H9 (cell line): ENCODE results near the gene ZFAND5. TPM values are rescaled to one million over a fixed set of nuclear protein-coding genes. Genes with fewer than 3 reads are reported as not detected.

Source experiments
- DNase-seq: peaks from one replicate; pipeline ENCODE4 v3.0.0-alpha.2; 2017
- H2AFZ ChIP-seq: one replicate; pipeline ENCODE4 v1.6.1; 2013; ENCODE audit warnings: mild to moderate bottlenecking, low read length, control low read depth, moderate library complexity
- H2AK5ac ChIP-seq: 2 replicates; pipeline ENCODE4 v1.6.1; 2013; ENCODE audit warnings: low read length, control low read depth, mixed read lengths; ENCODE audit not compliant: insufficient read length
- H2BK120ac ChIP-seq: one replicate; pipeline ENCODE4 v1.6.1; 2013; ENCODE audit warnings: low read depth, mild to moderate bottlenecking, low read length, control low read depth, inconsistent platforms; ENCODE audit not compliant: poor library complexity, severe bottlenecking
- H2BK12ac ChIP-seq: 2 replicates; pipeline ENCODE4 v1.6.1; 2013; ENCODE audit warnings: low read length, control low read depth, mixed read lengths, low read depth; ENCODE audit not compliant: insufficient read length
- H2BK15ac ChIP-seq: 2 replicates; pipeline ENCODE4 v1.6.1; 2013; ENCODE audit warnings: low read depth, low read length, control low read depth
- H2BK20ac ChIP-seq: one replicate; pipeline ENCODE4 v1.6.1; 2013; ENCODE audit warnings: low read depth, mild to moderate bottlenecking, low read length, control low read depth, inconsistent platforms; ENCODE audit not compliant: poor library complexity, severe bottlenecking
- H2BK5ac ChIP-seq: 2 replicates; pipeline ENCODE4 v1.6.1; 2013; ENCODE audit warnings: low read length, control low read depth, mixed read lengths; ENCODE audit not compliant: insufficient read length
- H3K14ac ChIP-seq: 2 replicates; pipeline ENCODE4 v1.6.1; 2013; ENCODE audit warnings: low read length, control low read depth; ENCODE audit not compliant: insufficient read depth
- H3K18ac ChIP-seq: 2 replicates; pipeline ENCODE4 v1.6.1; 2013; ENCODE audit warnings: low read depth, mild to moderate bottlenecking, mixed read lengths, low read length, control low read depth; ENCODE audit not compliant: insufficient read length
- H3K23ac ChIP-seq: 2 replicates; pipeline ENCODE4 v1.6.1; 2013; ENCODE audit warnings: low read length, control low read depth, mixed read lengths, low read depth; ENCODE audit not compliant: insufficient read length
- H3K23me2 ChIP-seq: 2 replicates; pipeline ENCODE4 v1.6.1; 2013; ENCODE audit warnings: low read depth, mild to moderate bottlenecking, mixed read lengths, low read length, control low read depth; ENCODE audit not compliant: insufficient read length, poor library complexity, severe bottlenecking
- H3K27ac ChIP-seq: 2 replicates; pipeline ENCODE4 v1.5.1; 2013; ENCODE audit warnings: low read length, control low read depth, mixed read lengths, low read depth; ENCODE audit not compliant: insufficient read length
- H3K27me3 ChIP-seq: 2 replicates; pipeline ENCODE4 v1.6.1; 2013; ENCODE audit warnings: low read length, control low read depth, inconsistent platforms; ENCODE audit not compliant: insufficient read depth
- H3K4ac ChIP-seq: 2 replicates; pipeline ENCODE4 v1.6.1; 2013; ENCODE audit warnings: low read depth, mild to moderate bottlenecking, control low read depth, inconsistent platforms, low read length, moderate library complexity
- H3K4me1 ChIP-seq: 2 replicates; pipeline ENCODE4 v1.6.1; 2013; ENCODE audit warnings: low read length, control low read depth, inconsistent platforms; ENCODE audit not compliant: insufficient read depth
- H3K4me2 ChIP-seq: 2 replicates; pipeline ENCODE4 v1.6.1; 2013; ENCODE audit warnings: low read length, control low read depth, mixed read lengths; ENCODE audit not compliant: insufficient read length, insufficient read depth
- H3K56ac ChIP-seq: 2 replicates; pipeline ENCODE4 v1.6.1; 2013; ENCODE audit warnings: low read depth, mild to moderate bottlenecking, mixed read lengths, low read length, control low read depth; ENCODE audit not compliant: insufficient read length
- H3K79me1 ChIP-seq: 2 replicates; pipeline ENCODE4 v1.6.1; 2013; ENCODE audit warnings: low read depth, mild to moderate bottlenecking, moderate library complexity, low read length, control low read depth, inconsistent platforms; ENCODE audit not compliant: insufficient read depth, poor library complexity, severe bottlenecking
- H3K79me2 ChIP-seq: 2 replicates; pipeline ENCODE4 v1.6.1; 2013; ENCODE audit warnings: low read length, control low read depth, inconsistent platforms; ENCODE audit not compliant: insufficient read depth
- H3K9ac ChIP-seq: 2 replicates; pipeline ENCODE4 v1.6.1; 2013; ENCODE audit warnings: low read length, control low read depth, mixed read lengths; ENCODE audit not compliant: insufficient read length; ENCODE audit errors: extremely low read depth
- H3K9me3 ChIP-seq: one replicate; pipeline ENCODE4 v1.6.1; 2013; ENCODE audit warnings: low read depth, low read length, inconsistent platforms; ENCODE audit not compliant: control insufficient read depth
- H3T11ph ChIP-seq: one replicate; pipeline ENCODE4 v1.6.1; 2013; ENCODE audit warnings: mild to moderate bottlenecking, low read length, control low read depth, inconsistent platforms
- H4K20me1 ChIP-seq: one replicate; pipeline ENCODE4 v1.6.1; 2013; ENCODE audit not compliant: control insufficient read depth, insufficient read length, insufficient read depth
- H4K5ac ChIP-seq: 2 replicates; pipeline ENCODE4 v1.6.1; 2013; ENCODE audit warnings: low read depth, mild to moderate bottlenecking, mixed read lengths, low read length, control low read depth; ENCODE audit not compliant: insufficient read length
- H4K8ac ChIP-seq: replicated peaks from 2 replicates; pipeline ENCODE4 v1.6.1; 2013; ENCODE audit warnings: low read length, control low read depth, mixed read lengths, low read depth; ENCODE audit not compliant: insufficient read length
- H4K91ac ChIP-seq: 2 replicates; pipeline ENCODE4 v1.6.1; 2013; ENCODE audit warnings: low read depth, mild to moderate bottlenecking, moderate library complexity, mixed read lengths, low read length, control low read depth; ENCODE audit not compliant: insufficient read length
- H3K27ac Mint-ChIP-seq, 3 experiments: 2 replicates in 2 of 3; 3 replicates in 1 of 3; pipeline ENCODE4 v1.8.0; 2020 to 2021; ENCODE audit warnings: mixed read lengths in 3 of 3, mild to moderate bottlenecking in 1 of 3, moderate library complexity in 1 of 3
- H3K27me3 Mint-ChIP-seq: 2 replicates; pipeline ENCODE4 v1.8.0; 2021; ENCODE audit warnings: low read depth, mild to moderate bottlenecking, moderate library complexity, mixed read lengths
- H3K36me3 Mint-ChIP-seq, 3 experiments: 2 replicates in 2 of 3; 3 replicates in 1 of 3; pipeline ENCODE4 v1.8.0; 2020 to 2021; ENCODE audit warnings: low read depth in 3 of 3, mixed read lengths in 3 of 3; ENCODE audit not compliant: insufficient read depth in 1 of 3
- H3K4me1 Mint-ChIP-seq, 2 experiments: 2 replicates each; pipeline ENCODE4 v1.8.0; 2020; ENCODE audit warnings: mixed read lengths in 2 of 2
- H3K4me3 Mint-ChIP-seq, 2 experiments: 2 replicates in 1 of 2; 3 replicates in 1 of 2; pipeline ENCODE4 v1.8.0; 2020 to 2021; ENCODE audit warnings: mild to moderate bottlenecking in 2 of 2, mixed read lengths in 2 of 2, moderate library complexity in 1 of 2
- H3K9me3 Mint-ChIP-seq, 2 experiments: 2 replicates in 1 of 2; 3 replicates in 1 of 2; pipeline ENCODE4 v1.8.0; 2020; ENCODE audit warnings: mild to moderate bottlenecking in 2 of 2, mixed read lengths in 2 of 2, moderate library complexity in 1 of 2
- CTCF ChIP-seq: fragments of 200-600 bp; sonication (generic); conservative IDR thresholded peaks from 3 replicates; pipeline ENCODE4 v1.8.0; 2021; ENCODE audit warnings: antibody characterized with exemption, mild to moderate bottlenecking
- WGBS: extraction: QIAGEN DNeasy Blood & Tissue Kit; methylation state at CpG from one replicate; pipeline ENCODE4 v1.1.7; 2013; ENCODE audit warnings: missing lambda C conversion rate, low lambda C conversion rate, mixed read lengths; ENCODE audit not compliant: insufficient read length; ENCODE audit errors: extremely low coverage; 5-methylcytosine and 5-hydroxymethylcytosine counted together
- total RNA-seq: library from RNA; stranded (reverse); gene quantifications from 2 replicates; pipeline ENCODE4 v1.2.1, GENCODE V29; 2021

The ZFAND5 gene
- total RNA-seq, 1 experiment from 2014 or later: 304 TPM

- Histone ChIP-seq H2AK5ac (no peak overlapping the region), H3K23ac (no peak overlapping the region), H3K23me2 (no peaks in the 10 kb centered on the region), H3K27ac (no peak overlapping the region), H4K5ac (no peak overlapping the region), H4K20me1 (no peaks in the 10 kb centered on the region), H2BK15ac (no peak overlapping the region), H3K56ac (no peak overlapping the region), H3K14ac (no peak overlapping the region), H2BK5ac (no peak overlapping the region), H3K4me2 (no peak overlapping the region), H3T11ph (no peak overlapping the region), H3K79me2 (no peaks in the 10 kb centered on the region), H3K18ac (no peak overlapping the region), H3K9ac (no peak overlapping the region), H2BK20ac (no peak overlapping the region), H2AFZ (no peak overlapping the region), H3K79me1 (no peaks in the 10 kb centered on the region), H3K27me3 (no peaks in the 10 kb centered on the region), H2BK12ac (no peak overlapping the region), H4K91ac (no peak overlapping the region), H3K4me1 (no peaks in the 10 kb centered on the region), H4K8ac (no peak overlapping the region), H3K4ac (no peak overlapping the region), H3K9me3 (no peaks in the 10 kb centered on the region), H2BK120ac (no peak overlapping the region)
- Mint-ChIP-seq H3K27ac (no peak overlapping the region), H3K9me3 (peaks cover 2 to 7% of the 10 kb centered on the region in 2 experiments; a peak in 2 of 5 replicates), H3K27me3 (no peaks in the 10 kb centered on the region), H3K4me1 (peaks cover 15 to 16% of the 10 kb centered on the region in 2 experiments), H3K4me3 (no peak overlapping the region), H3K36me3 (peaks cover 0 to 10% (median 2%) of the 10 kb centered on the region in 3 experiments; a peak in 3 of 7 replicates)
- TF ChIP-seq CTCF: no peak
- DNase-seq: no peak
- no CpG with 5 or more reads among the region's 2 CpGs for WGBS
These were observed 29.1 kb upstream of the ZFAND5 start for GRCh38 chr9:72394066-72394465.
